Esophagus squamous epithelium (tissue), 4 donors: Measurements from ENCODE around the gene CENPV.

ENCODE experiments used
- POLR2A ChIP-seq, 4 donors: fragments of 450-650 bp; IDR thresholded peaks; one replicate each; pipeline ENCODE4 v1.6.1; 2017; ENCODE audit warnings: antibody characterized with exemption in 4 of 4, mild to moderate bottlenecking in 4 of 4, moderate library complexity in 3 of 4
- TF ChIP-seq, protein P1 (sequence below), 6 experiments: fragments of 450-650 bp in 4 of 6; fragments of 200-600 bp in 2 of 6; sonication (generic) in 2 of 6; IDR thresholded peaks; one replicate each; pipeline ENCODE4 v1.5.1; 2016 to 2019; ENCODE audit warnings: antibody characterized with exemption in 6 of 6, mild to moderate bottlenecking in 4 of 6, moderate library complexity in 4 of 6

DNA sequence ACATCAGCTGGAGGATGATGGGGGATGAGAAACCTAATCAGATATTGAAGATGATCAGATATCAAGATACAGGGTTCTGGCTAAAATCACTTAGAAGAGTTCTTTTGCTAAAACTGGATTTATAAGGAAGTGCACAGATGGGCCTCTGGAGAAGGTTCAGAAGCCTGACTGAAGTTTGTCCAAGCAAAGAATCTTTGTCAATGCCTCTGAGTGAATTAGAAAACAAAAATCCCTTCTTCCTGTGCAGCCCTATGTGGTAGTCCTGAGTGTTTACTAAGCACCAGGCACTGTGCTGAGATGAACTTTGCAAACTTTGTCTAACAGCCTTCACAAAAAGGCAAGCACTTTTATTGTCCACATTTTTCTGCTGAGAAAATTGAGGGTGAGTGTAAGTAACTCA is 11.4 kb upstream of the CENPV start:
- no peak for TF ChIP-seq POLR2A (IDR thresholded peaks at IDR 0.05)
- TF ChIP-seq, protein P1, sequence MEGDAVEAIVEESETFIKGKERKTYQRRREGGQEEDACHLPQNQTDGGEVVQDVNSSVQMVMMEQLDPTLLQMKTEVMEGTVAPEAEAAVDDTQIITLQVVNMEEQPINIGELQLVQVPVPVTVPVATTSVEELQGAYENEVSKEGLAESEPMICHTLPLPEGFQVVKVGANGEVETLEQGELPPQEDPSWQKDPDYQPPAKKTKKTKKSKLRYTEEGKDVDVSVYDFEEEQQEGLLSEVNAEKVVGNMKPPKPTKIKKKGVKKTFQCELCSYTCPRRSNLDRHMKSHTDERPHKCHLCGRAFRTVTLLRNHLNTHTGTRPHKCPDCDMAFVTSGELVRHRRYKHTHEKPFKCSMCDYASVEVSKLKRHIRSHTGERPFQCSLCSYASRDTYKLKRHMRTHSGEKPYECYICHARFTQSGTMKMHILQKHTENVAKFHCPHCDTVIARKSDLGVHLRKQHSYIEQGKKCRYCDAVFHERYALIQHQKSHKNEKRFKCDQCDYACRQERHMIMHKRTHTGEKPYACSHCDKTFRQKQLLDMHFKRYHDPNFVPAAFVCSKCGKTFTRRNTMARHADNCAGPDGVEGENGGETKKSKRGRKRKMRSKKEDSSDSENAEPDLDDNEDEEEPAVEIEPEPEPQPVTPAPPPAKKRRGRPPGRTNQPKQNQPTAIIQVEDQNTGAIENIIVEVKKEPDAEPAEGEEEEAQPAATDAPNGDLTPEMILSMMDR (IDR thresholded peaks at IDR 0.05), result no peak
